Effector memory CD8-positive, alpha-beta T cell (primary cell): ENCODE results near the gene KRTAP10-10.
A peak's percentile ranks its signal among the peaks of the same experiment; 100 is the strongest.
"Not testable (repeated sequence)": the region's sequence is repeated elsewhere in the genome, so short reads cannot be mapped to it uniquely, and the experiment has no call there.

Source experiments
- ATAC-seq: fragments of 150-1000 bp; cut with Tn5 transposase; replicated peaks from 2 replicates; pipeline ENCODE4 v1.10.0; 2021; ENCODE audit warnings: mild to moderate bottlenecking, moderate library complexity
- DNase-seq, 3 experiments: peaks; one replicate each; pipeline ENCODE4 v3.0.0; 2021
- H3K27ac Mint-ChIP-seq, 2 donors: one replicate each; pipeline ENCODE4 v1.8.0; 2022; ENCODE audit warnings: mild to moderate bottlenecking in 2 of 2, mixed read lengths in 2 of 2, moderate library complexity in 2 of 2
- H3K27me3 Mint-ChIP-seq, 2 donors: one replicate each; pipeline ENCODE4 v1.8.0; 2022; ENCODE audit warnings: mixed read lengths in 2 of 2
- H3K36me3 Mint-ChIP-seq: one replicate; pipeline ENCODE4 v1.8.0; 2022; ENCODE audit warnings: mild to moderate bottlenecking, moderate library complexity, mixed read lengths; ENCODE audit not compliant: insufficient read depth
- H3K4me1 Mint-ChIP-seq, 2 donors: one replicate each; pipeline ENCODE4 v1.8.0; 2022; ENCODE audit warnings: low read depth in 2 of 2, mixed read lengths in 2 of 2
- H3K4me3 Mint-ChIP-seq, 2 donors: one replicate each; pipeline ENCODE4 v1.8.0; 2022; ENCODE audit warnings: mild to moderate bottlenecking in 2 of 2, mixed read lengths in 2 of 2, moderate library complexity in 2 of 2
- H3K9me3 Mint-ChIP-seq, 2 donors: one replicate each; pipeline ENCODE4 v1.8.0; 2022; ENCODE audit warnings: mixed read lengths in 2 of 2

KRTAP10-10 gene

GRCh38 chr21:44637851-44638348 lies 744 bp downstream of the KRTAP10-10 start:
- not testable (repeated sequence) for H3K27ac Mint-ChIP-seq, H3K4me1 Mint-ChIP-seq, H3K4me3 Mint-ChIP-seq, ATAC-seq, H3K36me3 Mint-ChIP-seq, DNase-seq
- Mint-ChIP-seq H3K9me3 (peaks cover 2 to 23% of the 10 kb centered on the region in 2 donors), H3K27me3 (peaks cover 0 to 35% of the 10 kb centered on the region in 2 donors)

- DNase-seq, H3K4me3 Mint-ChIP-seq, H3K36me3 Mint-ChIP-seq, ATAC-seq, H3K4me1 Mint-ChIP-seq: not testable (repeated sequence)
- Mint-ChIP-seq H3K9me3 (peaks cover 2 to 24% of the 10 kb centered on the region in 2 donors), H3K27ac (peak overlapping the region in 1 of 2 donors; percentile 23), H3K27me3 (peaks cover 0 to 35% of the 10 kb centered on the region in 2 donors)
Observed at GRCh38 chr21:44638506-44639330, 1.6 kb downstream of the KRTAP10-10 start.

DNA sequence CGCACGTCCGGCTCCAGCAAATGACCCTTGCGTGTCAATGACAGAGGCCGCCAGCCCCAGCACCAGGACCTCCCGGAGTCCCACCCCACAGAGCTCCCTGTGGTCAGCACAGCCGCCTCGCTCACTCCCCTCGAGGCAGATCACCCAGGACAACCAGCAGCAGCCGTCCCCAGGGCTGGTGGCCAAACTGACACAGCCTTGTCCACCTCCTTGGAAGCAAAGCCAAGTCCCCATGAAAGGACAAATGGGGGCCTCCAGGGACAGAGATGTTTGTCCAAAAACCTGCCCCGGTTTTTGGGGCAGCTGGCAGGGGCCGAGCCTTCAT lies 2.1 kb downstream of the KRTAP10-10 start:
- peaks cover 0 to 35% of the 10 kb centered on the region in 2 donors for H3K27me3 Mint-ChIP-seq
- no peak for ATAC-seq

DNA sequence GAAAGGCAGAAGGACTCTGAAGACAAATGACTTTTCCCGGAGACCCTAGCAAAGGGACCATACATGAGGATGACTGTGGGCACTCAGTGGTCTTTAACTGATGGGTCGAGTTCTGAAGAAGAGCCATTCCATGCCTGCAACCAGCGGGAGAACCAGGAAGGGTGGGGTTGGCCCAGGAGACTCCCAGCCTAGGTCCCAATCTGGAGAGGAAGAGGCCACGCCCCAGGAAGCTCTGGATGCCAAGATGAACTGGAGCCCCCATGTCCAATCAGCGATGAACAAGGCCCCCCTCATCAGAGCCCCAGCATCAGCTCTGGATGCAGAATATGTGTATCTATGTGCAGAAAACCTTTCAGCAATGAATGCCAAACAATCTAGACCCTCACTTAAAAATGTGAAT lies 3.6 kb downstream of the KRTAP10-10 start:
- no peak for ATAC-seq
- Mint-ChIP-seq H3K4me1 (peaks cover 0 to 3% of the 10 kb centered on the region in 2 donors), H3K27ac (no peak overlapping the region), H3K27me3 (peaks cover 0 to 35% of the 10 kb centered on the region in 2 donors), H3K36me3 (no peaks in the 10 kb centered on the region), H3K9me3 (peaks cover 14 to 38% of the 10 kb centered on the region in 2 donors), H3K4me3 (no peak overlapping the region)
- no peak for DNase-seq

More for the DNA sequence above, 2.1 kb downstream of the KRTAP10-10 start:
- Mint-ChIP-seq H3K36me3 (no peaks in the 10 kb centered on the region), H3K9me3 (peaks cover 6 to 30% of the 10 kb centered on the region in 2 donors), H3K4me1 (peaks cover 0 to 3% of the 10 kb centered on the region in 2 donors), H3K27ac (peak overlapping the region in 1 of 2 donors; percentile 23), H3K4me3 (no peak overlapping the region)
- DNase-seq: no peak

DNA sequence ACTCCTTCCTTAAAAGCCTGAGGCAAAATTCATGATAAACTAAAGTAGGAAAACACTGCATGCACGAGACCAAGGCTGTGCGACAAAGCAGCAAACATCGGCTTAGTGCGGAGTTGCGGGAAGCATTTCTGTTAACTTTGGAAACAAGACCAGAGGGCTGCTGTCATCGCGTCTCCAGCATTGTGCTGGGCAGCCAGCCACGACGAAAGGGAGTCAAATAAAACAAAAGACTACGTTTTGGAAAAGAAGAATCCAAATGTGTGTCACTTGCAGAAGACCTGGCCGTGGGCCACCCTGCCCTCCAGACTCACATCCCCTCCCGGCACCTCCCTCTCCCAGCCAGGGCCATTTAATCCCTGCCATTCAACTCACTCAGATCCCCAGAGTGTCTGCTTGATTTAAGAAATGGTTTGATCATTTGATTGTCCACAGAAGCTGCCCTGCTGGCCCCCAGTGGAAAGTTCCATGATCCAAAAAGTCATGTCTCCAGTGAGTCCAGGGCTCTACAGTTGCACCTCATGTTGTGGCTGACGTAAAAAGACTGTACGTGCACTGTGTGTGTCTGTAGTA lies 6.7 kb downstream of the KRTAP10-10 start:
- no peak for ATAC-seq
- Mint-ChIP-seq H3K4me3 (no peak overlapping the region), H3K9me3 (peaks cover 14 to 38% of the 10 kb centered on the region in 2 donors), H3K27ac (no peak overlapping the region), H3K36me3 (no peaks in the 10 kb centered on the region), H3K4me1 (peaks cover 5 to 9% of the 10 kb centered on the region in 2 donors), H3K27me3 (peaks cover 0 to 23% of the 10 kb centered on the region in 2 donors)
- no peak for DNase-seq

GRCh38 chr21:44644878-44645277 lies 7.7 kb downstream of the KRTAP10-10 start:
- peaks cover 0 to 13% of the 10 kb centered on the region in 2 donors for H3K27me3 Mint-ChIP-seq
- H3K36me3 Mint-ChIP-seq: peaks cover 4% of the 10 kb centered on the region
- DNase-seq (no peak), ATAC-seq (no peak)
- H3K9me3 Mint-ChIP-seq: peaks cover 14 to 38% of the 10 kb centered on the region in 2 donors
- H3K27ac Mint-ChIP-seq: no peak overlapping the region
- H3K4me3 Mint-ChIP-seq: no peak overlapping the region
- H3K4me1 Mint-ChIP-seq: peaks cover 8 to 9% of the 10 kb centered on the region in 2 donors

GRCh38 chr21:44646366-44647221 lies 9.4 kb downstream of the KRTAP10-10 start, which contains the start of gene KRTAP10-11:
Gene KRTAP10-11 (plus strand): TSS chr21:44646414. CDS start chr21:44646459, 45 bp downstream.
- Mint-ChIP-seq H3K4me1 (peaks cover 10 to 14% of the 10 kb centered on the region in 2 donors), H3K9me3 (peaks cover 12 to 22% of the 10 kb centered on the region in 2 donors), H3K27ac (peak within 1 kb of the TSS in 1 of 2 donors; percentile 63)
- H3K27me3 Mint-ChIP-seq, DNase-seq, H3K4me3 Mint-ChIP-seq, H3K36me3 Mint-ChIP-seq, ATAC-seq: not testable (repeated sequence)

- peaks cover 12 to 22% of the 10 kb centered on the region in 2 donors for H3K9me3 Mint-ChIP-seq
- ATAC-seq (no peak), DNase-seq (no peak)
- no peak overlapping the region for H3K4me3 Mint-ChIP-seq
- H3K36me3 Mint-ChIP-seq: peaks cover 4% of the 10 kb centered on the region
- peaks cover 10 to 15% of the 10 kb centered on the region in 2 donors for H3K4me1 Mint-ChIP-seq
- H3K27ac Mint-ChIP-seq: peak overlapping the region in 1 of 2 donors; percentile 63
- H3K27me3 Mint-ChIP-seq: peaks cover 0 to 8% of the 10 kb centered on the region in 2 donors
Observed at GRCh38 chr21:44647222-44647552, 10.0 kb downstream of the KRTAP10-10 start.

DNA sequence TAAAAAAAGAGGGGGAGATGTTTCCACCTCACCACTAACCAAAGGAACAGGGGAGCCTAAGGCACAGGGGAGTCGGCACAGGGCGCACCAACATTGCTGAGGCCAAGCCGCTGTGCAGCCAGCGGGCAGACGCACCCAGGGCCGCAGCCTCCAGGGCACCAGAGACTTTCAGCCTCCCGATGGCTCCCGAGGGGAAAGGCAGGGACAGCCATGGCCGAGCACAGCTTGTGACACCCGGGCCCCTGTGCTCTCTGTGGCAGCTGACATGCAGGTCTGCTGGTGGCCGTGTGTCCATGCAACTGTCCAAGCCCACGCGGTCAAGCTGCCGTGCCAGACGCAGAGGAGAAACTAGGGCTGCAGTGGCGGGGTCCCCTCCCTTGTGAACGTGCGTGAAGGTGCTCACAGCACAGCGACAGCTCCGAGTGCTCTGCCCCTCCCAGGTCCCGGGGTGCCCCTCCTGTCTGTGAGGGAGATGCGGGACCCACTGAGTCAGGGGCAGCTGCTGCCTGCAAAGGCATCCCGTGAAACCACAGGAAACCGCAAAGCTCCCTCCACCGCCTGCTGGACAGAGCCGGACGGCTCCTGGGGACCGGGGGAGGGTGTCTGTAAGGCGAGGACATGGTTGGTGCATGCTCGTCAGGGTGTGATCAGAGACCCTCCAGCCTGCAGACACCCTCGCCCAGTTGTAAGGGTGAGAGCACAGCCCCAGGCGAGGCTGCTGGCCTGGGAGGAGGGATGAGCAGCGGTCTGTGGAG lies 11.6 kb downstream of the KRTAP10-10 start:
- DNase-seq (no peak), ATAC-seq (no peak)
- Mint-ChIP-seq H3K4me1 (peaks cover 14 to 20% of the 10 kb centered on the region in 2 donors), H3K36me3 (peaks cover 4% of the 10 kb centered on the region), H3K4me3 (no peak overlapping the region), H3K27ac (peak overlapping the region in 1 of 2 donors; percentile 67), H3K27me3 (peaks cover 0 to 8% of the 10 kb centered on the region in 2 donors), H3K9me3 (peaks cover 12 to 14% of the 10 kb centered on the region in 2 donors)

GRCh38 chr21:44649521-44650100 lies 12.5 kb downstream of the KRTAP10-10 start:
- Mint-ChIP-seq H3K27me3 (peaks cover 0 to 8% of the 10 kb centered on the region in 2 donors), H3K36me3 (peaks cover 10% of the 10 kb centered on the region), H3K4me1 (peaks cover 22 to 29% of the 10 kb centered on the region in 2 donors), H3K27ac (peak overlapping the region in 1 of 2 donors; percentile 67), H3K9me3 (peaks cover 5% of the 10 kb centered on the region in 2 donors), H3K4me3 (no peak overlapping the region)
- no peak for DNase-seq
- no peak for ATAC-seq

DNA sequence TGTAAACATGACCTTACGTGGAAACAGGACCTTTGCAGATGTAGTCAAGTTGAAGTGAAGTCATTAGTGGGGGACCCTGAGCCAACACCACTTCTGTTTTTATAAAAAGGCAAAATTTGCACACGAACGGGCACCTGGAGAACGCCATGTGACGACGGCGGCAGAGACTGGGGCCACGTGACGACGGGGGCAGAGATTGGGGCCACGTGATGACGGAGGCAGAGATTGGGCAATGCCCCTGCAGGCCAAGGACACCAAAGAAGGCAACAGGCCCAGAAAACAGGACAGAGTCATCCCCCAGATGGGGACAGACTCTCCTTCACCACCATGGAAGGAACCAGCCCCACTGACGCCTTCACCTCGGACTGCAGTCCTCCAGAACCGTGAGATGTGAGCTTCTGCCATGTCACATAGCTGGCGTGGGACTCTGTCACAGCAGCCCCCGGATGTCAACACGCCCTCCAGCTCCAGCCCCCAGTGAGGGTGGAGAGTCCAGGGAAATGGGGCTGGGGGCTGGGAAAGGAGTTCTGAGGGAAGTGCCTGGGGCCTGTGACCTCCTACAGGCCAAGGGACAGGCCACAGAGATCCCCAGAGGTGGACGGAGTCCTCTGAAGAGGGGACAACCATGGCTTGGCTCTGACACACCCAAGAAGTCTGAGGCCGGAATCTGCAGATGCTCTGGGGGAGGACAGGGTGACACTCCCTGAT lies 13.3 kb downstream of the KRTAP10-10 start:
- Mint-ChIP-seq H3K9me3 (no peaks in the 10 kb centered on the region), H3K4me3 (no peak overlapping the region), H3K4me1 (peaks cover 24 to 35% of the 10 kb centered on the region in 2 donors), H3K27ac (peak overlapping the region; percentile 30 to 67), H3K36me3 (peaks cover 13% of the 10 kb centered on the region), H3K27me3 (peaks cover 0 to 8% of the 10 kb centered on the region in 2 donors)
- ATAC-seq (no peak), DNase-seq (no peak)
